Stimulated activated naive CD8-positive, alpha-beta T cell treated with anti-CD3 and anti-CD28 coated beads, Interleukin-15, Interleukin-2, amounts not matched to agents 100 ng/mL and 50 ng/mL, for 24 hours (primary cell): Measurements from ENCODE around the gene GPR37L1.
"Not testable (repeated sequence)": the region's sequence is repeated elsewhere in the genome, so short reads cannot be mapped to it uniquely, and the experiment has no call there.

Source experiments
- H3K27ac Mint-ChIP-seq: one replicate; pipeline ENCODE4 v1.8.0; 2021; ENCODE audit warnings: mild to moderate bottlenecking, mixed read lengths
- H3K27me3 Mint-ChIP-seq: one replicate; pipeline ENCODE4 v1.8.0; 2021; ENCODE audit warnings: mixed read lengths
- H3K36me3 Mint-ChIP-seq: one replicate; pipeline ENCODE4 v1.8.0; 2021; ENCODE audit warnings: low read depth, mixed read lengths
- H3K4me1 Mint-ChIP-seq: one replicate; pipeline ENCODE4 v1.8.0; 2021; ENCODE audit warnings: low read depth, mixed read lengths
- H3K4me3 Mint-ChIP-seq: one replicate; pipeline ENCODE4 v1.8.0; 2021; ENCODE audit warnings: mild to moderate bottlenecking, mixed read lengths
- H3K9me3 Mint-ChIP-seq: one replicate; pipeline ENCODE4 v1.8.0; 2021; ENCODE audit warnings: mixed read lengths

GPR37L1 gene

DNA sequence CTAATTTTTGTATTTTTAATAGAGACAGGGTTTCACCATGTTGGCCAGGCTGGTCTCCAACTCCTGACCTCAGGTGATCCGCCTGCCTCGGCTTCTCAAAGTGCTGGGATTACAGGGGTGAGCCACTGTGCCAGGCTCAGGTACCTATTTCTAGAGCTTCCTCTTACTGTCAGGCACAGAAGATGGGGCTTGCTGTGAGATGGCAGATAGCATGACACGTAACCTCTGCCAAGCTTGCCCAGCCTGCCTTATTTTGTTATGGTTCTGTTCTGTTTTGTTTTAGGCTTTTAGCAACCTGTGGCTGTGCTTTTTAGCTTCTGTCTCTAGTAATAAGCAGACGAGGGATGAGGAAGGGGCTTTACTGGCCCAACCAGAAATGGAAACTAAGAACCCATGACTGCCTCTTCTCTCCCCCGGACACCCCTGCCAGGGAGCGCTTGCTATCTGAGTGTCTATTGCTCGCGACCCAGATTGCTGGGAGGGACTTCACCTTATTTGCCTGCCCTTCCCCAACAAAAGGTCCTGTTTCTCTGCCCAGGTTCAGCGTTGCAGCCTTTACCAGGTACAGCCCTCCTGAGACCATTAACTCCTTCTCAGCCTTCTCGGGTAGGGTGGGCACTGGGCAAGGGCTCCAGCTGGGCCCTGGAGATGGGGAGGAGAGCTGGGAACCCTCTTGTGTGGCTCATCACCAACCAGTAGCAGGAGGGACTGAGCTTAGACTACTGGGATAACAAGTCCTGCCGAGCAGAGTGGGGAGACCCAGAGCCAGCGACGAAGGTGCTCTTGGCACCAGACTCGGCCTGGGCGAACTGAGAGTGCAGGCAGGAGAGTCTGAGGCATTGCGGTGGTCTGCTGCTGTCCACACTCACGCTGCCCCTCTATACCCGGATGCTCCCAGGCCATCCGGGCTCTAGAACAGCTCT is 57.4 kb downstream of the GPR37L1 start:
- Mint-ChIP-seq H3K36me3 (no peaks in the 10 kb centered on the region), H3K4me1 (peaks cover 21% of the 10 kb centered on the region), H3K9me3 (no peaks in the 10 kb centered on the region), H3K4me3 (no peak overlapping the region), H3K27ac (no peak overlapping the region), H3K27me3 (no peaks in the 10 kb centered on the region)

- not testable (repeated sequence) for H3K4me3 Mint-ChIP-seq, H3K9me3 Mint-ChIP-seq, H3K27me3 Mint-ChIP-seq, H3K36me3 Mint-ChIP-seq, H3K27ac Mint-ChIP-seq
- H3K4me1 Mint-ChIP-seq: peaks cover 21% of the 10 kb centered on the region
These were observed 58.0 kb downstream of the GPR37L1 start for GRCh38 chr1:202180751-202181139.

- peaks cover 21% of the 10 kb centered on the region for H3K4me1 Mint-ChIP-seq
- H3K27ac Mint-ChIP-seq: no peak overlapping the region
- H3K9me3 Mint-ChIP-seq: no peaks in the 10 kb centered on the region
- H3K4me3 Mint-ChIP-seq: no peak overlapping the region
- H3K27me3 Mint-ChIP-seq: no peaks in the 10 kb centered on the region
- no peaks in the 10 kb centered on the region for H3K36me3 Mint-ChIP-seq
These were observed 58.9 kb downstream of the GPR37L1 start for GRCh38 chr1:202181586-202181985.

DNA sequence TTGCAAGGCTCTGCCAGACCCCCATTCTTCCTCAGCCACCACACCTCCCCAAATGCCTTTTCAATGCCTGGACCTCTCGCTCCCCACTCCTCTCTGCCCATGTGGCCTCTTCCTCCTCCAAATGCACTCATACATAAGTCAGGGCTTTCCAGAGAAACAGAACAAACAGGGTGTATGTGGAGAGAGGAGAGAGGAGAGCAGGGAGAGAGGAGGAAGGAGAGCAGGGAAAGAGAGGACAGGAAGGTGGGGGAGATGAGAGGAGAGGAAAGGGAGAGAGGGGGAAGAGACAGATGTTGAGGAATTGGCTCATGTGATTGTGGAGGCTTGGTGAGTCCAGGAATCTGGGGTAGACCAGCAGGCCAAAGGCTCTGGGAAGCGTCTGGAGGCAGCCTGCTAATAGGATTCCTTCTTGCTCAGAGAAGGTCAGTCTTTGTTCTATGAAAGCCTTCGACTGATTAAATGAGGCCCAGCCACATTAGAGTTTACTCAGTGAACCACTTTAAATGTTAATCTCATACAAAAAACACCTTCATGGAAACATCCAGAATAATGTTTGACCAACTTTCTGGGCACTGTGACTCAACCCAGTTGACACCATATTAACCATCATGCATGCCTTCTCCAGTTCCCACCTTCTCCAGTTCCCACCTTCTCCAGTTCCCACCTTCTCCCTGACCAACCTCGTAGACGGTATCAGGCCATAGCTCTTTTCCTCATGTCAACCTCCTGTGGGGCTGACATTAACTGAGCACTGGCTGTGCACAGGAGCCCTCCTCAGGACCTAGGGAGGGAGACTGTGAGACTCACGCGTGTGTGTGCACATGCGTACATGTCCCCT is 59.5 kb downstream of the GPR37L1 start:
- Mint-ChIP-seq H3K4me3 (no peak overlapping the region), H3K4me1 (peaks cover 21% of the 10 kb centered on the region), H3K27ac (no peak overlapping the region), H3K9me3 (no peaks in the 10 kb centered on the region), H3K27me3 (no peaks in the 10 kb centered on the region), H3K36me3 (no peaks in the 10 kb centered on the region)
